Skin of body (tissue), 2 donors: ENCODE results near the gene TLE4. TPM values are rescaled to one million over a fixed set of nuclear protein-coding genes. Genes with fewer than 3 reads are reported as not detected.
A peak's percentile ranks its signal among the peaks of the same experiment; 100 is the strongest.
"Not testable (repeated sequence)": the region's sequence is repeated elsewhere in the genome, so short reads cannot be mapped to it uniquely, and the experiment has no call there.

Experiments used
- DNase-seq: peaks from one replicate; lab custom pipeline; 2025; lab: John Stamatoyannopoulos, UW
- total RNA-seq: library from RNA; depleted of rRNA; stranded (reverse); fragments of >200 nt; gene quantifications from one replicate; pipeline ENCODE4 v1.2.3, GENCODE V29; 2014

Gene TLE4
- total RNA-seq = 21.0 TPM

GRCh38 chr9:79571309-79572031, at the start of gene TLE4:
TSS of gene TLE4 (plus strand) at chr9:79571965. CDS start at chr9:79572791, 826 bp downstream.
- peak; percentile 100 for DNase-seq

DNA sequence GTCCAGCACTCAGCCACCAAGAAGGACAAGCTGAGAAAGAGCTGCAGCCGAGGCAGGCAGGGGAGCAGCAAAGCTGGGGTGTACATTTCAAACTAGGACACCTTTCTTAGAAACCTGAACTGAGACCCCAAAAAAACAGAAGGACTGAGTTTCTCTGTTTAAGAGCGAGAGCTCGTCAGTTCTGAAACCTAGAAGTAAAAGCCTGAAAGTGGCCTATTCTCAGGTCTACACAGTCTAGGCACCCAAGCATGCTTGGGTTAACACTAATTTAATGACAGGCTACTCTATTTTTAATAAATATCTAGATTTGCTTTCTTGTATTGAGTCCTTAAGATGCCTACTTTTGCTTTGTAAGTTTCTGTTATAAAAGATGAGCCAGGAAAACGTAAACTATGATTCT, 49.0 kb upstream of the TLE4 start:
- no peak for DNase-seq

DNA sequence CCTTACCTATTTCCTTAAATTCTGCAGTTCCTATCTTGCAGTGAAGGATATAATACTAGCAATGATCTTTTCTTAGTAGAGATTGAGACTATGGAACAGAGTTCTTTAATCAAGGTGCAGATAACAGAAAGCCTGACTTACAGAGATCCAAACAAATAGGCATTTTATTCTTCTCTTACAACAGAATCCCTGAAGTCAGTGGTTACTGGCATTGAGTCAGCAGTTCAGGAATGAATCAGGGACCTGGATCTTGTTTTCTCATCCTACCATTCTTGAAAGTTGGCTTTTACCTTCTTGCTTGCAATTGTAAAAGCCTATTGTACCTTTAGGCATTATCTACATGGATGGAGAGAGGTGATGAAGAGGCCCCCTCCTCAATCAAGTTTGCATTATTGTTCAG, 47.5 kb upstream of the TLE4 start:
- DNase-seq = no peak

DNA sequence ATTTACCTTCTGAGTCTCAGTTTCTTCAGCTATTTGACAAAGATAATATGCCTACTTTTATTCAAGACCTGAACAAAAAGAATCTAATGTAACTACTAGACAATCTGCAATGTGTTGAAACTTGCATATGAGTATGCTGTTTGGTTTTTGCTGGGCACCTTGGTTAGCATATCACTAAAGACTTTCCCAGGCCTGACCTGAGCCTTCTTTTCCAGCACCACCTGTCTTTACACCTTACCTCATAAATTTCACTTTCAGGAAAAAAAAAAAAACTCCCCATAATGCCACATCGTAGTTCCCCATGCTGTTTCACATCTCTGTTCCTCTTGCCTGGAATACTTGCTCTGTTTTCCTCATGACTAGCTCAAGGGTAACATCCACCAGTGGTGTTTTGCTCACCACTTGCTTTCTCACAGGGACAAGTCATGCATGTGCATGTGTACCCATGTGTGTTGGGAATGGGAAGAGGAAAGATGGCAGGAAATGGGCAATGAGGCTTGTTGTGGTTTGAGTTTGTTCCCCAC, 45.6 kb upstream of the TLE4 start:
- no peak for DNase-seq

GRCh38 chr9:79535534-79535933, 36.2 kb upstream of the TLE4 start:
- no peak for DNase-seq

- DNase-seq = no peak
Observed at GRCh38 chr9:79537838-79538237, 33.9 kb upstream of the TLE4 start.

GRCh38 chr9:79542735-79543620, 28.8 kb upstream of the TLE4 start:
- DNase-seq = no peak

DNA sequence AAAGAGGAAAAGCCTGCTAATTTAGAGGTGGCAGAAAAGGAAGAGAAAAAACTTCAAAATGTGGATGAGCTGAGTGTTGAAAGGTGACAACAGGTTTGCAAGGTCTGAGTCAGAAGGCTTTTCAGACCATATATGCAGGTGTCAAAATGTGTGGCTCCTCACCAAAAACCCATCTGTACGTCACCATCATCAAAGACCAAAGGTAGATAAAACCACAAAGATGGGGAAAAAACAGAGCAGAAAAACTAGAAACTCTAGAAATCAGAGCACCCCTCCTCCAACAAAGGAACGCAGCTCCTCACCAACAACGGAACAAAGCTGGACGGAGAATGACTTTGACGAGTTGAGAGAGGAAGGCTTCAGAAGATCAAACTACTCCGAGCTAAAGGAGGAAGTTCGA, 27.4 kb upstream of the TLE4 start:
- not testable (repeated sequence) for DNase-seq

DNA sequence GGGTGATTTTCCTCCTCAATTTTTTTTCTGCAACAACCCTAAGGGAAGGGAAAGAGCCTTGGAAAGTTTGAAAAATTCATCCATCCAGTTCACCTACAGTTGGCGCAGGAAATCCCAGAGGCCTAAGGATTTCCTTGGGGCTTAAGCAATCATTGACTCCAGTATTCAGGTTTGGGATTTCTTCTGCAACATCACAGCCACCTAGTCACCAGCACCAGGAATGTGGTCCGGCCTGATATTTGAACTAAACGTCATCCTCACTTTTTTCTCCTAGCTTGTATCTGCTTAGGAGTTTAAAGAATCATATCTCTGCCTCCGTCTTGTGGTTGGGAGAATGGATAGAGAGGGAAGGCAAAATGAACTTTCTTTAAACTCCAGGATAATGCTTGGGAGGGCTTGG, 20.2 kb upstream of the TLE4 start:
- no peak for DNase-seq

- DNase-seq = no peak
Observed at GRCh38 chr9:79551994-79552393, 19.8 kb upstream of the TLE4 start.

DNA sequence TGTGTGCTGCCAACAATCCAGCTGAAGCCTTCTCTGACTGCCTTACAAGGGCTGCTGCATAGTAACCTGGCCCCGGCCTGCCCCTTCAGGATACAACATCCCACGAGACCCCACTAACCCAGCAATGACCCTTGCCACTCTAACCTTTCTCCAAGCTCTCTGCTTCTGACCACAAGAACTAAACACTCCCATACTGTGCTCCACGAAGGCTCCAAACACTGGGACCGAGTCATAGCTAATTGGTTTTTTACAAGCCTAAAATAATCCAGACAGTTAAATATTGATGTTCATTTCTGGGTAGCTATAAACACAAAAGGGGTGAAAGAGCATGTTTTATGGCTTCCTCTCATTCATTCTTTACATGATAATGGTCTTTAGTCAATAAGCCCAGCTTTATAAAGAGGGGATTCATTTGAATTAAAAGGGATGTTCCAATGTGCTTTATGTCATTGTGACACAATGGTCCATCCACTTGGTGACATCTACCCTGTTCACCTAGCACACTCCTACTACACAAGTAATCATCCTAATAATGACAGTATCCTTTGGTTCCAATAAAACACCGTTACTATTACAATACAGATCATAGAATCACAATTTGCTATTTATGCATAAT, 16.2 kb upstream of the TLE4 start:
- DNase-seq = no peak

- no peak for DNase-seq
Observed at GRCh38 chr9:79559495-79560181, 12.1 kb upstream of the TLE4 start.

DNA sequence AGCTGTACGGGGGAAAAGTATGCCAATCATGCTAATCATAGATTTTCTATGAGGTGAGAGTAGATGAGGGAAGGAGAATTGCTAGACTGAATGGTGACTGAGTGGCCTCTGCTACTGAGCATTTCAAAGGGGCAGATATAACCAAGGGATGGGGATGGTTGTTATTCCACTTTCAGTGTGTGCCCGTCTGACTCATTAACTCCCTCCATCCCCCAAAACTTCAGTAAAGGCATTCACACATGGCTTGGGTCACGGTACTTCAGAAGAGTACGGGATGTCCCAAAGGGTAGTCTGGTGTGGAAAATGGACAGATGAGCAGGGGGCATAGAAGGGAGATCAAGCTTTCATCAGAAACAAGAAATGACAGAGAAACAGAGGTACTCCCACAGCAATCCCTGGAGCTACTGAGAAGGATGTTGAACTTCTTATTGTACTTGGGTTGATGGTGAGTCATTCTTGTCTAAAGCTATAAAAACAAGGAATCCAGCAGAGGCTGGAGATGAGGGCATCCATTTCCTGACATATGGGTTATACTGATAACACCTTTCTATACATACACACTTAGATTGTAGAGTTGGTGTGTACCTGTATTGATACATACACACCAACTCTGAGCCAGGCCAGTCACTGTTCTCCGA, 8.9 kb upstream of the TLE4 start:
- DNase-seq = no peak

- no peak for DNase-seq
Observed at GRCh38 chr9:79564105-79564504, 7.7 kb upstream of the TLE4 start.

GRCh38 chr9:79565245-79565644, 6.5 kb upstream of the TLE4 start:
- DNase-seq = no peak

DNA sequence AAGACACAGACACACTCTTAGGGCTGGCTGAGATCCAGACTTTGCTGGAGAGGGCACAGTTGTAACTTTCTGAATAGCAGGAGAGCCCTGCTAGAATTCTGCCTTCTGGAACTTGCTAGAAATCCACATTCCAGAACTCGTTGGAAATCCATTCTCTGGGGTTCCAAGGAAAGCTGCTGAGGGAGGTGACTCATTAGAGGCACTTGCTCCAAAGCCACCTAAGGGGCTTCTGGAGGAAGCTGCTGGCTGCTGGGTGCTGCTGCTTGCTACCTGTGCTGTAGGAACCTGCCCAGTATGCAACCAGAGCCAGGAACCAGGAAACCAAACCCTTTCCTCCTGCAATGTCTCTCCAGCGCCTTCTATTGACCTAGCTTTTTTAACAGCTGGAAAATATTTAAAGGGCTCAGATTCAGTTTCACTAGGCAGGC, 4.1 kb upstream of the TLE4 start:
- no peak for DNase-seq

DNA sequence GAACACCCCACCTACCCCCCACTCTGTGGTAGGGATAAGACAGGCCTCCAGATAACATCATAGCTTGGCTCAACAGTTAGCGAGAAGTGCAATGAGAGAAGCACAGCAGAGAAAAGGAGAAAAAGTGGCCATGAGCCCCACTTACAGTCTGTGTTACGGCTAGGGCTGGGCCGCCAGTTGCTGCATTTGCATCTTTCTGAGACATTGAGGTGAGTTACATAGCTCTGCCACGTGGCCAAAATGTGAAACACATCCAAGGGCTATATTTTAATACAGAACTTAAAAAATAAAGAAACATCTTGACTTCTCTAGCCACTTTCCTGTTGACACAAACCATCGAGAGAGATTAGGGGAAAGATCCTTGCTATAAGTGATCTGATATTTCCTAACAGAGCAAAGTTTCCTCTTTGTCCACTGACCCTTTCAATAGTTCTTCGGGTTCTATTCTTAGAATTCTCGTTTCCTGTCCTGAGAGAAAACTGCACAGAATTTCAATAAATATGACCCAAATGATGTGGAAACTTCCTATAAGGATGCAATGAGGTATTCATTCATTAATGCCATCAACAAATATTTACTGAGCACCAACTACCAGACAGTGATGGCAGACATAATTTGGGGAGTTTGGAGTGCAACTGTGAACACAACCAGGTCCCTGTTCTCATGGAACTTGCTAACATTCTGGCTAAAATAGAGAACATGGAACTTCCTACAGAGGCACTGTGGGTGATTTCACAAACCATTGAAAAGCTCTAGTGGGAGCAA, 3.2 kb upstream of the TLE4 start:
- DNase-seq = no peak

DNA sequence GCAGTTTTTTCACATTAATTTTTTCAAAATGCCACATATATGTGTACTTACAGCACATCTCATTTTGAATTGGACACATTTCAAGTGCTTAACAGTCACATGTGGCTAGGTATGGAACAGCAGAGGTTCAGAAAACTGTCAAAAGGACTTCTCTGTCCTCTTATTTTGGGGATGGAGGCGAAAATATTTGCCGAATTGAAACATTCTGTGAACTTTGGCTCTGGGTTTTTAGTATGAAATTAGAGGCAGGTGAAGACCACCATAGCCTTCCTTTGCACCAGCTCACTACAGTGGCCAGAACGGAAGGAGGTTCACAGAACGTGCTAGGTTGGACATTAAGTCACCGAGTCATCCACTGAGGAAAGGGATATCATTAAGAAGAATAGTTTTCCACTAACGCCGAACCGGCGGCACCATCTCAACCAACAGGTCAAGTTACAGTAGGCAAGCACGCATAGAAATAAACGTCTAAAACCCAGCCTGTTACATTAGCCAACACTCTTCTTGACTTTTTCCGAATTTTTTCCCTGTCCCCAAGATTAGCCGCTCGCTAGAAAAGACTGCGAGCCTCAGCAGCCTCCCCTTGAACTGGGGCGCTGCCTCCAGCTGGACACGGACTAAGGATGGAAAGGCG, 1.8 kb upstream of the TLE4 start:
- no peak for DNase-seq

GRCh38 chr9:79570448-79571308, 1.1 kb upstream of the TLE4 start:
- DNase-seq = peak; percentile 63
